ENCODE data around the gene PHLPP1.
A peak's percentile ranks its signal among the peaks of the same experiment; 100 is the strongest.

PHLPP1 gene

DNA sequence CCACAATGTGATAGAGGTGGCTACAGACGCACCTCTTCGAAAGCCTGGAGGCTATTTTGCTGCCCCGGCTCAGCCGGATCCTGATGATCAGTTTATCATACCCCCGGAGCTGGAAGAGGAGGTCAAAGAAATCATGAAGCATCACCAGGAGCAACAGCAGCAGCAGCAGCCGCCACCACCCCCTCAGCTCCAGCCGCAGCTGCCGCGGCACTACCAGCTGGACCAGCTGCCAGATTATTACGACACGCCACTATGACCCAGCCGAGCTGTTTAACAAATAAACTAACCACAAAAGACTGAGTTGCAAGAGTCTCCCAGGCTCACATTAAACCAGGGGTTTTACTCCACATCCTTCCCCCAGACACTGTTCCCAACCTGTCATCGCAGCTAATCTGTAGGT, 263.8 kb downstream of the PHLPP1 start:
- DNase-seq (ENCODE audit: low read depth, low spot score) = peak; percentile 13

GRCh38 chr18:62979900-62980299, 264.6 kb downstream of the PHLPP1 start:
- no peak for DNase-seq (ENCODE audit: low read depth, low spot score)

GRCh38 chr18:62981566-62981965, 266.2 kb downstream of the PHLPP1 start:
- no peak for DNase-seq (ENCODE audit: low read depth, low spot score)

DNA sequence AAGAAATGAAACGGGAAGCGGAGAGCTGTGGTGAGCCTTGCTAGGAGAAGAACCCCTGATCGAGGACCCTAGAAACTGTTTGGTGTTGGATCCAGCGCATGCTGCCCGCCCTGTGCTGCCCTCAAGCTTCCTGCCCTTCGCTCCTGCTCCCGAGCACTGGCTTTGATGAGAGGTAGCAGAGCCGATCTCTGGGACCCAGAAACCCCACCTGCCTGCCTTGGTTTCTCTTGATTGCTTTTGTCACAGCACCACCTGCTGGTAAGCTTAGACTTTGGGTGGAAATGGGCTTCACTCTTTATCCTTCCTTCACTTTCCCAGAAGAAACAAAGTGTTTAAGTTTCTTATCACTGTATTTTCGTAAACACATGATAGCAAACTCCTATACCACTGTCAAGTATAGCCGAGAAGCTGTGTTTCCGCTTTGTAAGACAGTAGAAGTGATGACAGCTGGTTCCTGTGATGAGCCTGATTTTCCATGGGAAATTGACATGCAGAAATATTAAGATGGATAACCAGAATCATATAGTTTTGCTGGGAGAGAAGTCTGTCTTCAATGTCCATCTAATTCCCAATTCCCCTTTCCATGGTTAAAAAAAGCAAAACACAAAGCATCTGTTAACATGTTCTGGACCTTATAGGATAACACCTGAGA, 267.4 kb downstream of the PHLPP1 start:
- peak; percentile 47 for DNase-seq (ENCODE audit: low read depth, low spot score)

DNA sequence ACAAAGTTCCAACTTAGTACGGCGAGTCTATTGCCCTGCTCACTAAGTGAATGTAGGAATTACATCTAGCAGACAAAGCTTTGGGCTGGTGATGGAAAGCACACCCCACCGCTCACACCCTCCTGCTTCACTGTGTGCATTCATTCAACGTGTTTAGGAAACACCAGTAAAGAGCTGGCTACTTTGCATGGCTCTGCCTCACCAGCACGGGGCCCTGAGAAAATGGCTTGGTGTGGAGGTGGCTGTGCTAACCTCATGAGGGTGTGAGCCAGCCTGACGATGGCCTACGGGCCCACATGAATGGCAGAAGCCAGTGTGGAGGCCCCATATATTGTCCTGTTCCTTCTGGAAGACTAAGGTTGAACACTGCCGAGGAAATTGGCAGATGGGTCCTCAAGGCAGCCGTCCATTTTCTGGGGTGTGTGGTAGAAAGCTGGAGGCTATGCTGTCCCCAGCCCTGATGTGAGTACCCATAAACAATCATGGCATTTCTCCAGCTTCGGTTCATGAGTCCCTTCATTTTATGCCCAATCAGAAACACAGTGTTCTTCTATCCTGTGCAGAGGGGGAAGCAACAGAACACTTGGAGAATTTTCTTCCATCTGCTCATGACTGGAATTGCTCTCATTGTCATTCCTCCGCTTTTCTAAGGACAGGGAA, 269.4 kb downstream of the PHLPP1 start:
- no peak for DNase-seq (ENCODE audit: low read depth, low spot score)

- no peak for DNase-seq (ENCODE audit: low read depth, low spot score)
Observed at GRCh38 chr18:62986490-62986889, 271.1 kb downstream of the PHLPP1 start.

DNA sequence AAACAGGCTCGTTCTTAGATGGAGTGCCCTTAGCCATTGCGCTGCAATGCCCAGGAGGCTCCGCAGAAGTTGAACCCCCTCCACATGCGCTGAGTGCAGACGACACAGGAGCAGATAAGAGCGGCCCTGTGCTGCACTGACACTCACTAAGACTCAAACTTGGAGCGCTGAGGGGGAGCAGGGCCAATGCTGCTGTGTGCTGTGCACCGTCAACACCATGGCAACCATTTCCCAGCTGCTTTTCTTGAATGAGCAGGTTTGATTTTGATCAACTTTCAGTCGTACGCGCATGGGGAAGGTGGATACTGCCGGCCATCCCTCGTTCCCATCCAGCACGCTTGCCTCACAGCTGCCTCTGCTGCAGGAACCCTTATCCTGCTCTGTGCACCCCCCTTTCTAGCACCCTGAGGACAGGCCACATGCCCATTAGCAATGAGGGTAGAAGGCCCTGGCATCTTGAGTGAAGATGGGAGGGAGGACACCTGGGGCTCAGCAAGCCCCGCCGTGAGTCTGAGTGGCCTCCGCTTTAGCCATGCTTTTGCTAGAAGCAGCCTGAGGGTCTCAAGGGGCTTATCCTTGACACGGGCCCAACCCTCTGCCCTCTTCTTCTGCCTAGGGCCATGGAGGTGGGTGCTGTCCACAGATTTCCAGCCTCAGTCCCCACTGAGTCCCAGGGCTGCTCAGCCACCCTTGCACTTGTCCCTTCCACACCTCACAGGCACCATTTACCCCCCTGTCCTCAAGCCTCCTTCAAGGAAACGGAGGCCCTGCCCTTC, 271.9 kb downstream of the PHLPP1 start:
- DNase-seq (ENCODE audit: low read depth, low spot score) = no peak

- DNase-seq (ENCODE audit: low read depth, low spot score) = no peak
Observed at GRCh38 chr18:62987859-62988258, 272.5 kb downstream of the PHLPP1 start.

- DNase-seq (ENCODE audit: low read depth, low spot score) = no peak
Observed at GRCh38 chr18:62988471-62988870, 273.1 kb downstream of the PHLPP1 start.

- DNase-seq (ENCODE audit: low read depth, low spot score) = no peak
Observed at GRCh38 chr18:62989195-62989594, 273.9 kb downstream of the PHLPP1 start.

DNA sequence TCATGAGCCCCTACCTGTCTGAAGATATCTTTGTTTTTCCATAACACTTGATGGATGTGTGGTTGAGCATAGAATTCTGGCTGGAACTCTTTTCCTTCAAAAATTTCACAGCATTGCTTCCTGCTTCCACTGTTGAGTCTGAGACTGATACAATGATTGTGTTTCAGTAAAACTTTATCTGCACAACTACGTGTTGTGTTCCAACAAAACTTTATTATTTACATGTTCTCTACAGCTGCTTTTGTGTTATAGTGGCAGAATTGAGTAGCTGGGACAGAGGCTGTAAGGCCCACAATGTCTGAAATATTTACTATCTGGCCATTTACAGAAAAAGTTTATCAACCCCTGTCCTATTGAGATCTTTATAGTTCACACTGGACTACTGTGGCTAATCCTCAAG, 275.3 kb downstream of the PHLPP1 start:
- no peak for DNase-seq (ENCODE audit: low read depth, low spot score)

DNA sequence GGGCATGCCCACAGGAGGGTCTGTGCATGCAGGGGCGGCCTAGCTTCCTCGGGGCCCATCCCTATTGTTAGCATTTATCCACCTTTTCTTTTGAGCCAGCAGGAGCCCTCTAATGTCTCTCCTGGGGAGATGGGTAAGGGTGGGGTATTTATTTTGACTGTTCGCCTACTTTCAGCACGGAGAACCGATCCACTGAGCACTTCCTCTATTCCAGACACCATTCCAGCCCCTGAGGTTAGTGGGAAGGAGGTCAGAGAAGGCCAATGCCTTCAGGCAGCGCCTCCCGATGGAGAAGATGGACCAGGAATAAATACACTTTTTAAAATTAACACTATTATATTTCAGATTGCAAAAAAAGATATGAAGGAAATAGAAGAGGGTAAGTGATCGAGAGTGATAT, 276.0 kb downstream of the PHLPP1 start:
- DNase-seq (ENCODE audit: low read depth, low spot score) = no peak

DNA sequence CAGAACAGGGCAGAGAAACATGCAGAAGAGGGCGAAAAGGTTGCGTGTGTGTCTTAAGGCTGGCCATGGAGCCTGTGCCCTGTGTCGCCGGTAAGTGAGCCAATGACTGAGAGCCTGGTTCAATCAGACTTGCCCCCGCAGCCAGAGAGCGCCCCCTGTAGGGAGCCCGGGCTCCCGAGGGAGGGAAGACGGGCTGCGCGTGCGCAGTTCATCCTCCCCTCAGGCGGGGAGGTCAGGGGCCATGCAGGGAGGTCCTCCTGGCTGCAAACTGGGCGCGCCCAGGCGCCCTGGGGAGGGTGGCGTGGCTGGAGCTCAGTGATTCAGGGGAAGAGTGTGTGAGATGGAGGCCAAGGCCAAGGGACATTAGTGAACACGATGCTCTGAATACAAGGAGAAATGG, 276.6 kb downstream of the PHLPP1 start:
- DNase-seq (ENCODE audit: low read depth, low spot score) = no peak

- DNase-seq (ENCODE audit: low read depth, low spot score) = no peak
Observed at GRCh38 chr18:62992877-62993365, 277.6 kb downstream of the PHLPP1 start.

GRCh38 chr18:62996566-62996965, 281.2 kb downstream of the PHLPP1 start:
- no peak for DNase-seq (ENCODE audit: low read depth, low spot score)

- DNase-seq (ENCODE audit: low read depth, low spot score) = no peak
Observed at GRCh38 chr18:62997076-62997475, 281.7 kb downstream of the PHLPP1 start.

GRCh38 chr18:62998443-62998842, 283.1 kb downstream of the PHLPP1 start:
- DNase-seq (ENCODE audit: low read depth, low spot score) = no peak

GRCh38 chr18:62999392-62999791, 284.1 kb downstream of the PHLPP1 start:
- DNase-seq (ENCODE audit: low read depth, low spot score) = no peak

- DNase-seq (ENCODE audit: low read depth, low spot score) = no peak
Observed at GRCh38 chr18:62999921-63000320, 284.6 kb downstream of the PHLPP1 start.

- no peak for DNase-seq (ENCODE audit: low read depth, low spot score)
Observed at GRCh38 chr18:63000839-63001238, 285.5 kb downstream of the PHLPP1 start.

GRCh38 chr18:63001861-63002260, 286.5 kb downstream of the PHLPP1 start:
- no peak for DNase-seq (ENCODE audit: low read depth, low spot score)

DNA sequence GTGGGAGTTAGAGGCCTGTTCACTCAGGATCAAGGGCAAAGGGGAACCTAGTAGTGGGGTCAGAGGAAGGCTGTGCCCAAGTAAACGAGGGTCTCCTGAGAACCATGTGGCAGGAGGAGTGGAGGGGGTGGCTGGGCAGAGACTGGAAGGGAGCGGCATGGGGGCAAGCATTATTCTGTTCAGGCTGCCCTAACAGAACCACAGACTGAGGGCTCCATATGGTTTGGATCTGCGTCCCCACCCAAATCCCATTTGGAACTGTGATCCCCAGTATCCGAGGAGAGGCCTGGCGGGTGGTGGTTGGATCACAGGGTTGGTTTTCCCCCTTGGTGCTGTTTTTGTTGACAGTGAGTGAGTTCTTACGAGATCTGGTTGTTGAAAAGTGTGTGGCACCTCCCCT, 287.0 kb downstream of the PHLPP1 start:
- no peak for DNase-seq (ENCODE audit: low read depth, low spot score)
